Measurements from ENCODE around the gene TYRO3.

Gene TYRO3

GRCh38 chr15:41558400-41559238 lies at the start of gene TYRO3:
TSS of gene TYRO3 (plus strand) at chr15:41559212. CDS start at chr15:41559258, 46 bp downstream.
- no peak for DNase-seq (ENCODE audit: low read depth)

DNA sequence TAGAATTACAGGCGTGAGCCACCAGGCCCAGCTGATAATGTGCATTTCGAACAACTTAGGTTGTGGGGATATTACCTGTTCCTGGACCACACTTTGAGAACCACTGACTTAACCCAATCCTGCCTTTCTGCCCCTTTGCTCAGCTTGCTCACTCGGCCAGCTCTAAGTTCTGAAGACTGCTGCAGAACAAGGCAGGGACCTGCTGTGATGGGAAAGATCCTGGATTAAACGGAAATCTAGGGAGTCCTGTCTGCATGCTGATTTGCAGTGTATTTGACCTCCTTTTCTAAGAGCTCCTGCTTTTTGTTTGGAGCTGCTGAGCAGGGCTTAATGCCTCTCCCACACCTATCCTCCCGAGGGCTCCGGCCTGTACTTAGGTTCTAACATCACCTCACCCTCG lies 48.3 kb upstream of the TYRO3 start:
- DNase-seq (ENCODE audit: low read depth): no peak

- no peak for DNase-seq (ENCODE audit: low read depth)
Measured at GRCh38 chr15:41511331-41511898, 47.6 kb upstream of the TYRO3 start.

- DNase-seq (ENCODE audit: low read depth): no peak
Measured at GRCh38 chr15:41511899-41512369, 47.1 kb upstream of the TYRO3 start.

DNA sequence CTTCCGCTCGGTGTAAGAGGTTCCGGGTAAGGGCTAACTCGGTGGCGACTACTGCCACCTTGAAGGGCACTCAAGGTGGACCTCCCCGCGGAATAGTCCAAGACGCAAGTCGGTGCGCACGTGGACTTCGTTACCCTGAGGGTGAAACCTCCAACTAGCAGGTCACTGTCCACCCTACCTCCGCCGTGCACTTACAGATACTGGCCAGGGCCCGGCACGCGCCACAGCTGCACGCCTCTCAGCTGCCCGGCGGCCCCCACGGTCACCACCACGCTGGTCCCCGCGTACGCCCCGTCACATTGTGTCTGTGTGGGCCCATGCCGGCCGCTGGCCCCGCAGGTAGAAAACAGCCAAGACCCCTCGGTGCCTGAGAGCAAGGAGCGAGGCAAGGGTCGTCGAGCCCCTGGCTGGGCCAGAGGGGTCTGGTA lies 46.5 kb upstream of the TYRO3 start:
- DNase-seq (ENCODE audit: low read depth): no peak

DNA sequence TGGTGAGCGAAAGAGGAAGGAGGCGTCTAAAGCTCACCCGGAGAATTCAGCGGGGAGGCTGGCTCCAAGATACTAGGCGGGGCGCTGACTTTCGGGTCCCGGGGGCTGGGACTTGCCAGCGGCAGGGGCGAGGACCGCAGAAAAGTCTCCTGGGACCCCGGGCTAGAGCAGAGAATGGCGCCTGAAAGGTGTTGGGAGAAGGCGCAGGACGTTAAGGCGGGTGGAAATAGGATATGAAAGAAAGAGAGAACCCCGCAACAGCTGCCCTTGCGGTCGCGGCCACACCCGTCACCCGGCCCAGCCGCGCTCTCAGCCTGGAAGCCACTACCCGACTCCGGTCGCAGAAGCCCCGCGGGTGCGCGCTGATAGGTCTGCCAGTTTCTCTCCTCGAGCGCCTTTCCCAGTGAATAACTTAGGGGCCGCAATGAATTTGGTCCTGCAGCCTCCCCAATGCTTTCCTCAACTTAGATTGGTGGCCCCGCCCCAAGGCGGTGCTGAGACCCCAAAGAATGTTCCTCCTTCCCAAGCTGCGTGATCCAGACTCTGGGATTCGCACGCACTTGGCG lies 46.0 kb upstream of the TYRO3 start:
- no peak for DNase-seq (ENCODE audit: low read depth)

- no peak for DNase-seq (ENCODE audit: low read depth)
Measured at GRCh38 chr15:41513506-41514227, 45.3 kb upstream of the TYRO3 start, which contains the start of gene LTK. TSS of gene LTK (minus strand) at chr15:41513827. CDS start at chr15:41513709, 118 bp downstream.

DNA sequence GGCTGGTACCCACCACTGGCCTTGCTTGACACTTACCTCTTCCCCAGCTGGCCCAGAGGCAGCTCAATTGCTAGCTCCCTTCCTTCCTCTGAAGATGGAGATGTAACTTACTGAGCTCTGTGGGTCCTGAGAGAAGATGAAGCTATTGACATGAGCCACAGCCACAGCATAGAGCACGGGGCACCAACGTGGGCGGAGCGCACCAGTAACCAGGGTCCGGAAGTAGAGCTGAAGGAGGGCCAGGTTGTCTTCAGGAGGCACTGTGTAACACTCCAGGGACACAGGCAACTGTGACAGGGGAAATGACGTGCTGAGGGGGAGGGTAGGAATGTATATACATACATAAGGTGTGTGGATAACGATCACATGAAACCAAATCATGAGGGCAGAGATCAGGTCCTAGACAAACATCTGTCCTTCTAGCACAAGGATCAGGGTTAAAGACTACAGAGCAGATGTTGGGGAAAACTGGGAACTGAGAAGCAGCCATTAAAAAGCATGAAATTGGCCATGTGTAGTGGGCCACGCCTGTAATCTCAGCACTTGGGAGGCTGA lies 41.0 kb upstream of the TYRO3 start:
- DNase-seq (ENCODE audit: low read depth): no peak

GRCh38 chr15:41520636-41521035 lies 38.4 kb upstream of the TYRO3 start:
- DNase-seq (ENCODE audit: low read depth): no peak

DNA sequence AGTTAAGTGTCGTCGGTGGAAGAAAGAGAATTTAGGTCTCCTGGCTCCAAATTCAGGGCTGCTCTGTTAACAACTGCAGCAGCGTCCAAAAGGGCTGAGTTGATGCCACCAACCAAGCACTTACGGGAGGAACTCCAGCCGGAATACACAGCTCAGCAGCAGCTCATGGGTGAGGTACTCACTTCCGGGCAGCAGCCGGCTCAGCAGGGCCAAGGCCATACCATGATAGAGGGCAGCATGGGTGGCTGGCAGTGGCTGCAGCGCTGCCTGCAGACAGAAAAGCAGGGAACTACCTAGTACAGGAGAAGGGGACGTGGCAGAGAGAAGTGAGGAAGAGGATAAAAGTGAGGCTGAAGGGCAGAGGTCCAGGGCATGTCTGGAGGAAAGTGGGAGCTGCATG lies 37.4 kb upstream of the TYRO3 start:
- no peak for DNase-seq (ENCODE audit: low read depth)

- no peak for DNase-seq (ENCODE audit: low read depth)
Measured at GRCh38 chr15:41523097-41523496, 35.9 kb upstream of the TYRO3 start.

DNA sequence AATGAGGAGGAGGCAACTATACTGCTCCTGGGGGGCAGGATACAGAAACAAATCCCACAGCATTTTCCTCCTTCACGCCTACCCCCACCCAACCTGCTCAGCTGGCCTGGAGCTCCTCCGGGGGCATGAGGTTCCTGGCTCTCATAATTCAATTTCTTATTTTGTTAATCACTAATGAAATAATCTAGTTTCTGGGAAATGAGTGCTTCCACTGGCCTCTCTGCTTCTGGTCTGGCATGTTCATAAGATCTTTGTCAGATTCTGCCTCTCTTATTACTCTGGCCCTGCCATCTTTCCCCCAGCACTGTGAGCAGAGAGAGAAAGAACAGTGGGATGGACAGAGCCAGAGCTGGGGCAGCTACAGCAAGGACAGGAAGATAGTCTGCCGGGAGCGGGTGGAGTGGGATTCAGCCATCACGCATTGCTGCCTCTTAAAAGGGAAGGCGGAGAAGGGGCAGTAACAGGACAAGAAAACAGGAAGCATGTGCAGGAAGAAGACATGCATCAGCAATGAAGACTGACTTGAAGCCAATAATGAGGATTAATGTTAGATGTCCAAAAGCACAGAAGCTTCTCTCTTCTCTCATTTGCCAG lies 28.6 kb upstream of the TYRO3 start:
- DNase-seq (ENCODE audit: low read depth): no peak

- no peak for DNase-seq (ENCODE audit: low read depth)
Measured at GRCh38 chr15:41535544-41535943, 23.5 kb upstream of the TYRO3 start.

GRCh38 chr15:41536866-41537265 lies 22.1 kb upstream of the TYRO3 start:
- DNase-seq (ENCODE audit: low read depth): no peak

GRCh38 chr15:41543521-41543870 lies 15.5 kb upstream of the TYRO3 start:
- DNase-seq (ENCODE audit: low read depth): no peak

DNA sequence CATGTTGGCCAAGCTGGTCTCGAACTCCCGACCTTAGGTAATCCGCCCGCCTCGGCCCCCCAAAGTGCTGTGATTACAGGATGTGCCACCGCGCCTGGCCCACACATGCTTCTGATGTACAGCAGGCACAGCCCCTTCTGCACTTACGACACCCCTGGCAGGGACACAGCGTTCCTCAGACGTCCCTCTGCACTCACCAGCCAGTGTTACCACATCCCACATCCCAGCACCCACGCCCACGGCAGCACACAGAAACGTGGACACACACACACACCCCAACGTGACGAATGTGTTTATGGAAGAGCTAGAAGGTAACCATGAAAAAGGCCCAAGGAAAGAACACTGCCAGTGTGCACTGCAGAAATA lies 14.4 kb upstream of the TYRO3 start:
- DNase-seq (ENCODE audit: low read depth): no peak

GRCh38 chr15:41545218-41545617 lies 13.8 kb upstream of the TYRO3 start:
- no peak for DNase-seq (ENCODE audit: low read depth)

DNA sequence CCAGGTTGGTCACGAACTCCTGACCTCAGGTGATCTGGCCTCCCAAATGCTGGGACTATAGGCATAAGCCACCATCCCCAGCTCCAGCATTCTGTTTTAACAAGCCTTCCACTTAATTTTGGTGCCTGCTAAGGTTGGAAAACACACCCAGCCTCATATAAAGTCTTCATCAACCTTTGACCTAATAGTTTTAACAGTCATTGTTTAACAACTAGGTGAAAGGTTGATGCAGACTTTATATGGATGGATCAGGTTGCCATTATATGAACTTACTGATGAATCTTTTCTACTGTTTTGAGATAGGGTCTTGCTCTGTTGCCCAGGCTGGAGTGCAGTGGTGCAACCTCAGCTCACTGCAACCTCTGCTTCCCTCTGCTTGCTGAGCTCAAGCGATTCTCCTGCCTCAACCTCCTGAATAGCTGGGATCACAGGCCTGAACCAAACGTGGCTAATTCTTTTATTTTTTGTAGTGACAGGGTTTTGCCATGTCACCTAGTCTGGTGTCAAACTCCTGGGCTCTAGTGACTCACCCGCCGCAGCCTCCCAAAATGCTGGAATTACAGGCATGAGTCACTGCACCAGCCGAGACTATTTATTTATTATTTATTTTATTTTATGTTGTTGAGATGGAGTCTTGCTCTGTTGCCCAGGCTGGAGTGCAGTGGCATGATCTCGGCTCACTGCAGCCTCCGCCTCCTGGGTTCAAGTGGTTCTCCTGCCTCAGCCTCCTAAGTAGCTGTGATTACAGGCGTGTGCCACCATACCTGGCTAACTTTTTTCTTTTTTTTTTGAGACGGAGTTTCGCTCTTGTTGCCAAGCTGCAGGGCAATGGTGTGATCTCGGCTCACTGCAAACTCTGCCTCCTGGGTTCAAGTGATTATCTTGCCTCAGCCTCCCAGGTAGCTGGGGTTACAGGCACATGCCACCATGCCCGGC lies 11.9 kb upstream of the TYRO3 start:
- DNase-seq (ENCODE audit: low read depth): no peak

DNA sequence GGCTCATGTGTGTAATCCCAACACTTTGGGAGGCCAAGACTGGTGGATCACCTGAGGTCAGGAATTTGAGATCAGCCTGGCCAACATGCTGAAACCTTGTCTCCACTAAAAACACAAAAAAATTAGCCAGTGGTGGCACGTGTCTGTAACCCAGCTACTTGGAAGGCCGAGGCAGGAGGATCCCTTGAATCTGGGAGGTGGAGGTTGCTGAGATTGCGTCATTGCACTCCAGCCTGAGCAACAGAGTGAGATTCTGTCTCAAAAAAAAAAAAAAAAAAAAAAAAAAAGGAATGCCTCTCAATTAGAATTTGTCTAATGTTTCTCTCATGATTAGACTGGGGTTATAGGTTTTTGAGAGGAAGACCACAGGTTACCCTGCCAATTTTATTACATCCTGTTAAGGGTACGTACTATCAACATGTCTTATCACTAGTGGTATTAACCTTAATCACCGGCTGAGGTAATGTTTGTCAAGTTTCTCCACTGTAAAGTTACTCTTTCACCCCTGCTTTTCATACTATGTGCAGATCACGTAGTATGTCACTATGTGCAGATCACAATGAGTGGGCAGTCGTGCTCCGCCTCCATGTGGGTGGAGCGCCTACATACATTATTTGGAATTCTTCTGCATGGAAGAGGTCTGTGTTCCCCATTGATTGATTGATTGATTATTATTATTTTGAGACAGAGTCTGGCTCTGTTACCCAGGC lies 8.8 kb upstream of the TYRO3 start:
- DNase-seq (ENCODE audit: low read depth): no peak

DNA sequence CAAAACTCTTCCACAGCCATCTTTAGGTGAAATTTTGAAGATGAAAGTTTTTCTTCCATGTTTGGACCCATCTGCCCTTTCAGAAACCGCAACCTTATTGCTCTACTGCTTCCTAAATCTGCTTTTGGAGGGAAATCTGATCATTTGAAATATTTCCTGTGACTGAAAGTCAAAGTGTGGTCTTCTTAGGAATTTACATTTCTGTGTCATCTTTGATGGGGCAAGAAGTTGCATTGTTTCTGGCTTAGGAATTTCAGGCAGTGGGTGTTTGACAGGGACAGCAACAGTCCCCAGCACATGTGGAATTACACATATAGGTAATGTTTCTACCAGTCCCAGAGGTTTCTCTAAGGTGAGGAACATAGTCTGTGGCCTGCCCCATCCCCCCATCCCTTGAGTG lies 5.3 kb upstream of the TYRO3 start:
- no peak for DNase-seq (ENCODE audit: low read depth)
